ENCODE results near the gene HAAO. TPM values are rescaled to one million over a fixed set of nuclear protein-coding genes. Genes with fewer than 3 reads are reported as not detected.

The HAAO gene
- total RNA-seq, 1 experiment from 2014 or later, result 6.6 TPM

GRCh38 chr2:42762823-42763804 lies 29.3 kb downstream of the HAAO start:
- WGBS (ENCODE audit: extremely low coverage, insufficient read length, low lambda C conversion rate), result no CpG with 5 or more reads among the region's 45 CpGs
- H3K14ac ChIP-seq (ENCODE audit: insufficient read depth, low read length), result no peak overlapping the region
- Mint-ChIP-seq H3K4me1 (peaks cover 7 to 27% of the 10 kb centered on the region in 2 experiments), H3K4me3 (no peak overlapping the region), H3K27ac (peak overlapping the region in 1 of 3 experiments; percentile 92; a peak in 3 of 7 replicates), H3K9me3 (no peaks in the 10 kb centered on the region), H3K27me3 (ENCODE audit: low read depth) (no peaks in the 10 kb centered on the region), H3K36me3 (ENCODE audit: insufficient read depth in 1 of 3, low read depth in 3 of 3) (peaks cover 4 to 9% (median 5%) of the 10 kb centered on the region in 3 experiments; a peak in 6 of 7 replicates)
- H3K9ac ChIP-seq (ENCODE audit: extremely low read depth, insufficient read length, low read length), result no peak overlapping the region
- no peak overlapping the region for H4K8ac ChIP-seq (replicated peaks; ENCODE audit: insufficient read length, low read depth, low read length)
- no peak overlapping the region for H2BK5ac ChIP-seq (ENCODE audit: insufficient read length, low read length)
- DNase-seq, result no peak
- H2BK20ac ChIP-seq (ENCODE audit: low read depth, low read length, poor library complexity, severe bottlenecking), result no peak overlapping the region
- no peaks in the 10 kb centered on the region for H3K79me2 ChIP-seq (ENCODE audit: insufficient read depth, low read length)
- no peaks in the 10 kb centered on the region for H3K9me3 ChIP-seq (ENCODE audit: control insufficient read depth, low read depth, low read length)
- H3K23ac ChIP-seq (ENCODE audit: insufficient read length, low read depth, low read length), result no peak overlapping the region
- no peak overlapping the region for H2BK120ac ChIP-seq (ENCODE audit: low read depth, low read length, poor library complexity, severe bottlenecking)
- no peak overlapping the region for H3K56ac ChIP-seq (ENCODE audit: insufficient read length, low read depth, low read length)
- no peak overlapping the region for H4K91ac ChIP-seq (ENCODE audit: insufficient read length, low read depth, low read length)
- no peak overlapping the region for H3K4ac ChIP-seq (ENCODE audit: low read depth, low read length)
- no peak overlapping the region for H3K18ac ChIP-seq (ENCODE audit: insufficient read length, low read depth, low read length)
- no peak for TF ChIP-seq CTCF (conservative IDR thresholded peaks at IDR 0.05)
- H3K79me1 ChIP-seq (ENCODE audit: insufficient read depth, low read depth, low read length, poor library complexity, severe bottlenecking), result no peaks in the 10 kb centered on the region
- no peak overlapping the region for H4K5ac ChIP-seq (ENCODE audit: insufficient read length, low read depth, low read length)
- no peak overlapping the region for H2AFZ ChIP-seq (ENCODE audit: low read length)
- no peak overlapping the region for H3T11ph ChIP-seq (ENCODE audit: low read length)
- no peak overlapping the region for H2BK15ac ChIP-seq (ENCODE audit: low read depth, low read length)
- no peaks in the 10 kb centered on the region for H3K23me2 ChIP-seq (ENCODE audit: insufficient read length, low read depth, low read length, poor library complexity, severe bottlenecking)
- no peak overlapping the region for H3K27ac ChIP-seq (ENCODE audit: insufficient read length, low read depth, low read length)
- no peaks in the 10 kb centered on the region for H3K27me3 ChIP-seq (ENCODE audit: insufficient read depth, low read length)
- no peaks in the 10 kb centered on the region for H3K4me1 ChIP-seq (ENCODE audit: insufficient read depth, low read length)
- no peak overlapping the region for H2AK5ac ChIP-seq (ENCODE audit: insufficient read length, low read length)
- no peaks in the 10 kb centered on the region for H4K20me1 ChIP-seq (ENCODE audit: control insufficient read depth, insufficient read depth, insufficient read length)
- no peak overlapping the region for H2BK12ac ChIP-seq (ENCODE audit: insufficient read length, low read depth, low read length)
- no peak overlapping the region for H3K4me2 ChIP-seq (ENCODE audit: insufficient read depth, insufficient read length, low read length)

Data from H9 (cell line).